ENCODE measurements around the gene PLPP4. TPM values are rescaled to one million over a fixed set of nuclear protein-coding genes. Genes with fewer than 3 reads are reported as not detected.

PLPP4 gene
- total and polyA plus RNA-seq, 10 donors = not detected

DNA sequence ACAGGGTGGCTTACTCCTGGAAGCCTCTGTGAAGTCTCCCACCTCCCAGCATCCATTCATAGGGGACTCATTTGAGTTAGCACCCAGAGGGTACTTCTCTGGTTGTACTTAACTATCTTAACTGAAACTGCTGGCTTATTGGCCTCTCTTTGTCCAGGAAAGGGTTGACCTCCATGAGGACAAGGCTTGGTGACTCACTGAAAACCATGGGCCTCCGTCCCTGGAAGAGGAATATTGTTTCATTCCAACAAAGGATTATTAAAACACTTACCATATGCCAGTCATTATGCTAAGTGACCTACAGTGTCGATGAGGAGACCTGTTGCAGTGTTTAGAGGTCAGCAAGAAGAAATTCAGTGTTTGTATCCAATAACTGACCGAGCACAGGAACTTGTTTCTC lies 175.9 kb downstream of the PLPP4 start:
- Histone ChIP-seq H3K9me3 (peaks cover 0 to 12% (median 5%) of the 10 kb centered on the region in 8 donors), H3K36me3 (no peaks in the 10 kb centered on the region), H3K4me1 (no peaks in the 10 kb centered on the region), H3K27me3 (replicated peaks in 1 of 7) (peaks cover 0 to 8% (median 0%) of the 10 kb centered on the region in 7 donors), H3K4me3 (no peak overlapping the region), H3K27ac (no peak overlapping the region)
- 67 to 77% (median 74%) methylated on average over 3 of the region's 3 CpGs for whole genome bisulfite sequencing, 5 donors
- DNase-seq = no peak
- intact Hi-C loops (cut with DNase I; ENCODE audit: low total_unique reads) = no loop called here
- TF ChIP-seq POLR2AphosphoS5 (IDR thresholded peaks at IDR 0.05) (no peak), POLR2A (IDR thresholded peaks at IDR 0.05) (no peak)
- TF ChIP-seq, protein P1, sequence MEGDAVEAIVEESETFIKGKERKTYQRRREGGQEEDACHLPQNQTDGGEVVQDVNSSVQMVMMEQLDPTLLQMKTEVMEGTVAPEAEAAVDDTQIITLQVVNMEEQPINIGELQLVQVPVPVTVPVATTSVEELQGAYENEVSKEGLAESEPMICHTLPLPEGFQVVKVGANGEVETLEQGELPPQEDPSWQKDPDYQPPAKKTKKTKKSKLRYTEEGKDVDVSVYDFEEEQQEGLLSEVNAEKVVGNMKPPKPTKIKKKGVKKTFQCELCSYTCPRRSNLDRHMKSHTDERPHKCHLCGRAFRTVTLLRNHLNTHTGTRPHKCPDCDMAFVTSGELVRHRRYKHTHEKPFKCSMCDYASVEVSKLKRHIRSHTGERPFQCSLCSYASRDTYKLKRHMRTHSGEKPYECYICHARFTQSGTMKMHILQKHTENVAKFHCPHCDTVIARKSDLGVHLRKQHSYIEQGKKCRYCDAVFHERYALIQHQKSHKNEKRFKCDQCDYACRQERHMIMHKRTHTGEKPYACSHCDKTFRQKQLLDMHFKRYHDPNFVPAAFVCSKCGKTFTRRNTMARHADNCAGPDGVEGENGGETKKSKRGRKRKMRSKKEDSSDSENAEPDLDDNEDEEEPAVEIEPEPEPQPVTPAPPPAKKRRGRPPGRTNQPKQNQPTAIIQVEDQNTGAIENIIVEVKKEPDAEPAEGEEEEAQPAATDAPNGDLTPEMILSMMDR (IDR thresholded peaks at IDR 0.05 in 8 of 11, conservative IDR thresholded peaks at IDR 0.05 in 3 of 11) = no peak

DNA sequence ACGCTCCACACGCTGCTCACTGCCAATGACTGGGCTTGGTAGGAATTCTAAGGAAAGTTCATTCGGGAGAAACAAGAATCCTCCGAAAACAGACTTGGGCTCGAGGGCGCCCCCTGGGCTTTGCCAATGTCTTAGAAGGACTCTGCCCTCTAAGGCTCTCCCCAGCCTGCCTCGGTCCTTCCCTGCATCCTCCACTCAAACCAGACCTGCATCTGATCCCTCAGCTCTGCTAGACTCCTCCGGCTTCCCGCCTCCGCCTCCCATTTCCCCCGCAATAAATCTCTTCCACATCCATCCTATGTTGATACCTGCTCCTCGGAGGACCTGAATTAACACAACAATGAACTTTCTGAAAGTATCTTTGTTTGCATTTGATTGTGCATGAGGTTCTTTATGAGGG lies 177.6 kb downstream of the PLPP4 start:
- H3K4me1 ChIP-seq = no peaks in the 10 kb centered on the region
- intact Hi-C loops (cut with DNase I; ENCODE audit: low total_unique reads) = no loop called here
- H3K36me3 ChIP-seq = no peaks in the 10 kb centered on the region
- no peak overlapping the region for H3K27ac ChIP-seq
- DNase-seq = no peak
- H3K27me3 ChIP-seq (replicated peaks in 1 of 7) = peaks cover 0 to 8% (median 0%) of the 10 kb centered on the region in 7 donors
- H3K9me3 ChIP-seq = peaks cover 0 to 7% (median under 1%) of the 10 kb centered on the region in 8 donors
- 77 to 94% (median 84%) methylated on average over 12 of the region's 12 CpGs for whole genome bisulfite sequencing, 5 donors
- TF ChIP-seq, protein P1 (IDR thresholded peaks at IDR 0.05 in 8 of 11, conservative IDR thresholded peaks at IDR 0.05 in 3 of 11) = no peak
- no peak for TF ChIP-seq POLR2AphosphoS5 (IDR thresholded peaks at IDR 0.05)
- TF ChIP-seq POLR2A (IDR thresholded peaks at IDR 0.05) = no peak
- no peak overlapping the region for H3K4me3 ChIP-seq
